Prostate gland (tissue), 2 donors: ENCODE data around the gene CD70.

Experiments used
- POLR2A ChIP-seq: fragments of 450-650 bp; IDR thresholded peaks from one replicate; pipeline ENCODE4 v1.6.1; 2016; ENCODE audit warnings: antibody characterized with exemption, mild to moderate bottlenecking
- TF ChIP-seq, protein P1 (sequence below), 4 experiments: fragments of 200-600 bp in 2 of 4; fragments of 450-650 bp in 2 of 4; sonication (generic) in 2 of 4; IDR thresholded peaks; 1 replicate in 3 of 4; 2 replicates in 1 of 4; pipeline ENCODE4 v1.5.1; 2016 to 2019; ENCODE audit warnings: antibody characterized with exemption in 4 of 4, mild to moderate bottlenecking in 2 of 4, moderate library complexity in 2 of 4

GRCh38 chr19:6556043-6556449 is 34.9 kb downstream of the CD70 start:
- TF ChIP-seq POLR2A = no peak
- TF ChIP-seq, protein P1, sequence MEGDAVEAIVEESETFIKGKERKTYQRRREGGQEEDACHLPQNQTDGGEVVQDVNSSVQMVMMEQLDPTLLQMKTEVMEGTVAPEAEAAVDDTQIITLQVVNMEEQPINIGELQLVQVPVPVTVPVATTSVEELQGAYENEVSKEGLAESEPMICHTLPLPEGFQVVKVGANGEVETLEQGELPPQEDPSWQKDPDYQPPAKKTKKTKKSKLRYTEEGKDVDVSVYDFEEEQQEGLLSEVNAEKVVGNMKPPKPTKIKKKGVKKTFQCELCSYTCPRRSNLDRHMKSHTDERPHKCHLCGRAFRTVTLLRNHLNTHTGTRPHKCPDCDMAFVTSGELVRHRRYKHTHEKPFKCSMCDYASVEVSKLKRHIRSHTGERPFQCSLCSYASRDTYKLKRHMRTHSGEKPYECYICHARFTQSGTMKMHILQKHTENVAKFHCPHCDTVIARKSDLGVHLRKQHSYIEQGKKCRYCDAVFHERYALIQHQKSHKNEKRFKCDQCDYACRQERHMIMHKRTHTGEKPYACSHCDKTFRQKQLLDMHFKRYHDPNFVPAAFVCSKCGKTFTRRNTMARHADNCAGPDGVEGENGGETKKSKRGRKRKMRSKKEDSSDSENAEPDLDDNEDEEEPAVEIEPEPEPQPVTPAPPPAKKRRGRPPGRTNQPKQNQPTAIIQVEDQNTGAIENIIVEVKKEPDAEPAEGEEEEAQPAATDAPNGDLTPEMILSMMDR (IDR thresholded peaks at IDR 0.05) = no peak
